HG03565 (cell line): ENCODE data around the gene ACD.
"Not testable (repeated sequence)": the region's sequence is repeated elsewhere in the genome, so short reads cannot be mapped to it uniquely, and the experiment has no call there.

Experiments used
- ATAC-seq: cut with Tn5 transposase; IDR thresholded peaks from one replicate; pipeline ENCODE4 v1.9.1; 2021; ENCODE audit warnings: mild to moderate bottlenecking, moderate library complexity; ENCODE audit not compliant: unreplicated experiment

Gene ACD

DNA sequence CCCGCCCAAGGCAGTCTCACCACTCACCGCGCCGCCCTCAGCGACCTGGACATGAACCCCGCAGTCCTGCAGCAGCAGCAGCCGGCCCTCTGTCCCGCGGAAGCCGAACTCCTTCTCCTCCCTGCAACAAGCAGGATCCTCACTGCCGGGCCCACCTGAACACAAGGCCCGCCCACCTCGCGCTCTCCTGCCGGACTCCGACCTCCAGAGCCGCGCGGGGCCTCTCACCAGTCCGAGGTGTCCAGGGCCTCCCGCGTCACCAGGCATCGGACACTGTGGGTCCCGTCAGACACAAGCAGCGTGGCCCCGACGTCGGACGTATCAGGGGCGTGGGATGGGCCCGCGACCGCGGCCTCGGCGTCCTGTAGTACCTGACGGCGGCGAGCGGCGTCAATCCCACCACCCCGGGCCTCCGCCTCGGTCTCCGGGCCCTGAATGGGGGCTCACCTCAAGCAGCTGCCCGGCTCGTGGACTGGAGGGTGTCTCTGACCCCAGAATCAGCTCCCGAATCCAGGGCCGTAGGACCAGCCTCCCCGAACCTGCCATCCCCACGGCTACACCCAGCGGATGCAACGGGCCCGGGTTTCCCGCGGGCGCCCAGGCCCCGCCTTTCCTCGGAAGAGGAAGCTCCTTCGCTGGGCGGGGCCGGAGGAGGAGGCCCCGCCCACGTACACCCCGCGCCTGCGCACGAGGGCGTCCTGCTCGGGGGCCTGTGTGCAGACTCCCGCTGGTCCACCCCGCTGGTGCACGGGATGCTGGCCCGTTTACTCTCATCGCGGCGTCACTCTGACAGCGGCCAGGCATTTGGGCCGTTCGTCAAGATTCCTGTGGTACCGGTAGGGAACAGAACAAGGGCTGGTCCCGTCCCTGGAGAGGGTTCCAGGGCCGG, at the start of gene ACD:
ACD (minus strand) TSS at position 586 of the 889 bp plus-strand sequence; CDS start at position 546, 40 bp downstream.
- peak; percentile 50 for ATAC-seq

- ATAC-seq, result no peak
These were observed 49.0 kb upstream of the ACD start for GRCh38 chr16:67709050-67709449.

GRCh38 chr16:67708368-67708771, 48.3 kb upstream of the ACD start:
- no peak for ATAC-seq

DNA sequence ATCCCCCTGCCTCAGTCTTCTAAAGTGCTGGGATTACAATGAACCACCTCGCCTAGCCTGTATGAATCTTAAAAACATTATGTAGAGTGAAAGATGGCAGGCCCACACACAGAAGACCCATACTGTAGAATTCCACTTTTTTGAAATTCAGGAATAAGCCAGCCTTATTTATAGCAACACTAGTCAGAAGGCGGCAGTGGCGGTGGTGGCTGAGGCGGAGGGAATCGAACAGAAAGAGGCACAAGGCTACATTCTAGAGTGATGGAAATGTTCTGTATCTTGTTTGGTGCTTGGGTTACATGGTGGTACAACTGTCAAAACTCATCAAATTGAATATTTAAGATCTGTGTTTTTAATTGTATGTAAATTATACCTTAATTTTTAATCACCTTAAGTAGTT, 47.7 kb upstream of the ACD start:
- no peak for ATAC-seq

- no peak for ATAC-seq
These were observed 47.1 kb upstream of the ACD start for GRCh38 chr16:67707210-67707609.

DNA sequence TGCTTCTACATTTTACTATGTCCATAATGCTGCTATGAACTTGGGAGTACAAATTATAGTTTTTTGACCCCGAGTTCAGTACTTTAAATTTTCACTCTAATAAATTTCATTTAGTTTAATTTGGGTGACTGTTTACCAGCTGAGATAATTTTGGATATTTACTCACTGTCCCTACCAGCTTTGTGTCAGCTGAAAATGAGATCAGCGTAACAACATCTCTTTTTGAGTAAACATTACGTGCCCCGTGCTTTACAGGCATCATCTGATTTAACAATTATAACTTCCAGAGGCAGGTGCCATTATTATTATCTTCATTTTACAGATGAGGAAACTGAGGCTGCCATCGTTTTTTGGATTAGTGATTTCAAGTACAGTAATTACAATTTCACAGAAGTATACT, 44.0 kb upstream of the ACD start:
- no peak for ATAC-seq

DNA sequence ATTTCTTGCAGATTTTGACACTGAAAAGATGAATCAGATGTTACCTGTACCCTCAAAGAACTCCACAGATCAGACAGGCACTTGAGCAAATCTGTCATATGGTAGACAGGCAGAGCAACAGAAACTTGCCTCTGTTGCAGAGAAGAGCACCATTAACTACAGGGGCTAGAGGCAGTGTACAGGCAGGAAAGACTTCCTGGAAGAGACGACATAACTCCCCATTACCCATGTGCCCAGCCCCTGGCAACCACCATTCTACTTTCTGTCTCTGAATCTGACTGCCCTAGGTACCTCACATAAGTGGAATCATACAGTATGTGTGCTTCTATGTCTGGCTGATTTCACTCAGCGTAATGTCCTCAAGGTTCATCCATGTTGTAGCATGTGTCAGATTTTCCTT, 43.6 kb upstream of the ACD start:
- no peak for ATAC-seq

GRCh38 chr16:67702130-67702529, 42.1 kb upstream of the ACD start:
- ATAC-seq, result no peak

GRCh38 chr16:67701420-67701819, 41.4 kb upstream of the ACD start:
- ATAC-seq, result no peak

DNA sequence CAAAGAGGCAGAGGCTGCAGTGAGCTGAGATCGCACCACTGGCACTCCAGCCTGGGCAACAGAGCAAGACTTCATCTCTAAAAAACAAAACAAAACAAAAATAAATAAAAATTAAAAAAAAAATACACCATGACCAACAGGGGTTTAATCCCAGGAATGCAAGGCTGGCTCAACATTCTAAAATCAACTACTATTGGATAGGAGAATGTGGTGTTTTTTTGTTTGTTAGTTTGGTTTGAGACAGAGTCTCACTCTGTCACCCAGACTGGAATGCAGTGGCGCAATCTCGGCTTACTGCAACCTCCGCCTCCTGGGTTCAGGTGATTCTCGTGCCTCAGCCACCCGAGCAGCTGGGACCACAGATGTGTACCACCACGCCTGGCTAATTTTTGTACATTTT, 39.2 kb upstream of the ACD start:
- ATAC-seq, result no peak

GRCh38 chr16:67697422-67698185, 37.5 kb upstream of the ACD start:
- ATAC-seq, result no peak

DNA sequence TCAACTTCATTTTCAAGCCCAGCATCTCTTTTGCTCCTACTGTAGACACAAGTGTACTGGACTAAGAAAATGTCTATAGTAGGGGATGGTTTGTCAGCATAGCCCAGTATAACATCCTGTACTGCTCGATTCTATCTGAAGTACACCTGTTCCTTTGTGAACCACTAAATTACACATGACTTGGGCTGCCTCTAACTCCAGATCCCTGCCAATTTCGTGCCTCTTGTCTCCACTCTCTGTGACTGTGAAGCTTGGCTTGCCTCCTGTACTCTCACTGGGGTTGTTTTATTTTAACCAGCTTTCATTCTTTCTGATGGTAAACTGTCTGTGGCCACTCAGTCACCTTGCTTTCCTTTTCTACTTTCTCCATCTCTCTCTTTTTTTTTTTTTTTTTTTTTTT, 34.6 kb upstream of the ACD start:
- no peak for ATAC-seq

- not testable (repeated sequence) for ATAC-seq
These were observed 33.6 kb upstream of the ACD start for GRCh38 chr16:67693517-67694285.

DNA sequence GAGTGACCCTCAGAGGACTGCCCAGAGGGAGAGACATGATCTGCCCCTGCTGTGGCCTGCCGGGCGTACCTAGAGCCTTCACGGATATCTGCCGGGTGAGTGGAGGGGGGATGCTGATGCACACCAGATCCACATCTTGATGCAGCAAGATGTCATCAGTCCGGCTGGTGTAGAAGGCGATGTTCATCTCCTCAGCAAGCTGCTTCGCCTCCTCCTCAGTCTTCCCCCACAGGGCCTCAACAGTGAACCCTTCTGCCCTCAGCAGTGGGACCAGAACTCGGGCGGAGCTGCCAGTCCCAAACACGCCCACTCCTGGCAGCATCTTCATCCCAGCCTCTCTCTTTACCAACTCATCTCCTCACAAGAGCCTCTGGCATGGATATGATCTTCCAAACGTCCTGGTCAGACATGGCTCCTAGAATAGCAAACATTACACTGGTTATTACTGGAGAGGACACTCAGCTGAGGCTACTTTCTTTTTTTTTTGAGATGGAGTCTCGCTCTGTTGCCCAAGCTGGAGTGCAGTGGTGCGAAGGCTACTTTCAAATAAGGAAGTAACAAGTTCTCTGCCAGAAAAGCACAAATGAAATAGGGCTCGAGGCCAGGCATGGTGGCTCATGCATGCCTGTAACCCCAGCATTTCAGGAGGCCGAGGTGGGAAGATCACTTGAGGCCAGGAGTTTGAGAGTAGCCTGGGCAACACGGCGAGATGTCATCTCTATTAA, 25.5 kb upstream of the ACD start:
- no peak for ATAC-seq

DNA sequence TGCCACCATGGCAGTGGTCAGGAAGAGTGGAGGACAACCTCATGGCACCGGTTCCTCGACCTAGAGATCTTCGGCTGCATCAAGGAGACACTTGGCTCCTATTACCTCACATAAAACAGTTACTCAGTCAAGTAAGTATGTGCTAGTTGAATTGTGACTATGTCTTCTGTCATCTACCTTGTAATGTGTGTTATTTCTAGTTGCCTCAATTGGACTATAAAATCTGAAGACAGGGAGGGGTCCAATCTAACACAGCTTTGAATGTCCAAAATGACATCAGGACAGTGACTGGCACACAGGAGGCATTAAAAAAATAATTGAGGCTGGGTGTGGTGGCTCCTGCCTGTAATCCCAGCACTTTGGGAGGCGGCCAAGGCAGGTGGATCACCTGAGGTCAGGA, 23.7 kb upstream of the ACD start:
- no peak for ATAC-seq

- no peak for ATAC-seq
These were observed 20.2 kb upstream of the ACD start for GRCh38 chr16:67679935-67680897.

GRCh38 chr16:67678354-67679023, 18.4 kb upstream of the ACD start:
- no peak for ATAC-seq

GRCh38 chr16:67677712-67678111, 17.7 kb upstream of the ACD start:
- ATAC-seq, result no peak

DNA sequence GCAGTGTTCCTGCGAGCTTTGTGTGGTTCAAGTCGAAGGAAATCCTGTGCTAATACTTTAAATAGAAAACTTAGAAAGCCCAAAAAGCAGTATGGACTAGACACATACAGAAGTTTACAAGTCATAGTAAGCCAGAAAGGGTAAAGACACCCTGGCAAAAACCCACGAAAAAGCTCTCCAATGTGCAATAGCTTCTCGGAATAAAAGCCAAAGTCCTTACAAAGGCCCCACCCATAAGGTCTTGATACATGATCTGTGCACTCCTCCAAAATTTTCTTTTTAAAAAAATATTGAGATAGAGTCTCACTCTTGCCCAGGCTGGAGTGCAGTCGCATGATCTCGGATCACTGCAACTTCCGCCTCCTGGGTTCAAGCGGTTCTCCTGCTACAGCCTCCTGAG, 16.9 kb upstream of the ACD start:
- ATAC-seq, result no peak
